Measurements from ENCODE around the gene ROGDI.

The ROGDI gene

GRCh38 chr16:4825196-4825595, 22.8 kb upstream of the ROGDI start:
- CTCF ChIA-PET, result no interaction called here
- no peak for DNase-seq (ENCODE audit: extremely low spot score)
- POLR2A ChIA-PET, result no interaction called here
- TF ChIP-seq ELF4 (IDR thresholded peaks at IDR 0.05), result no peak
- no peak for TF ChIP-seq FOXA1 (IDR thresholded peaks at IDR 0.05)
- TF ChIP-seq SP1 (IDR thresholded peaks at IDR 0.05), result no peak
- no peak for TF ChIP-seq ZNF384 (IDR thresholded peaks at IDR 0.05)
- TF ChIP-seq NFRKB (IDR thresholded peaks at IDR 0.05), result no peak
- no peak for TF ChIP-seq L3MBTL2 (conservative IDR thresholded peaks at IDR 0.05)
- no peak for TF ChIP-seq BHLHE40 (IDR thresholded peaks at IDR 0.05; ENCODE audit: borderline replicate concordance)
- TF ChIP-seq TARDBP (IDR thresholded peaks at IDR 0.05), result no peak
- TF ChIP-seq PKNOX1 (IDR thresholded peaks at IDR 0.05), result no peak
- no peak for TF ChIP-seq FOXK2 (IDR thresholded peaks at IDR 0.05)
- TF ChIP-seq SUZ12 (IDR thresholded peaks at IDR 0.05), result no peak
- TF ChIP-seq FOXM1 (IDR thresholded peaks at IDR 0.05; ENCODE audit: borderline replicate concordance), result no peak
- TF ChIP-seq ARNT (IDR thresholded peaks at IDR 0.05), result no peak
- no peak for TF ChIP-seq CTBP1 (IDR thresholded peaks at IDR 0.05; ENCODE audit: borderline replicate concordance)
- no peak for TF ChIP-seq LEF1 (IDR thresholded peaks at IDR 0.05; ENCODE audit: borderline replicate concordance)
- TF ChIP-seq HDGF (IDR thresholded peaks at IDR 0.05; ENCODE audit: borderline replicate concordance), result no peak

DNA sequence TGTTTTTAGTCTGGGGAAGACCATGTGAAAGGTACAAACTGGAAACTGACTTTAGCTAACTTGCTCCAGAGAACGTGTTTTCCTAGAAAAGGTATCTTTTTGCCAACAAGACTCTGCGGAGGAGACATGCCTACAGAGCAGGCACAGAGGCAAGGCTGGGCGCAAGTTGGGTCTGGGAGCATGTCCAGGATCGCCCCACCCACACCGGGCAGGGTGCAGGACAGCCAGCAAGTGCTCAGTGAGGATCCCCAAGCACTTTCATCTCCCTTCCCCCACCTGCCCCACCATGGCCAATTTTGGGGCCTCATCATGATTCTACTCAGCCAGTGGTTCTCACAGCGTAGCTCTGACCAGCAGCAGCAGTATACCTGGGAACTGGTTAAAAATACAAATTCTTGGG, 18.2 kb upstream of the ROGDI start:
- CTCF ChIA-PET, result no interaction called here
- POLR2A ChIA-PET, result no interaction called here
- no peak for TF ChIP-seq FOXA1 (IDR thresholded peaks at IDR 0.05)
- TF ChIP-seq SUZ12 (IDR thresholded peaks at IDR 0.05), result no peak
- TF ChIP-seq BHLHE40 (IDR thresholded peaks at IDR 0.05; ENCODE audit: borderline replicate concordance), result no peak
- TF ChIP-seq CTBP1 (IDR thresholded peaks at IDR 0.05; ENCODE audit: borderline replicate concordance), result no peak
- DNase-seq (ENCODE audit: extremely low spot score), result no peak

GRCh38 chr16:4814542-4815173, 12.2 kb upstream of the ROGDI start:
- ChIA-PET POLR2A (no interaction called here), CTCF (no interaction called here)
- TF ChIP-seq ARNT (IDR thresholded peaks at IDR 0.05) (no peak), PKNOX1 (IDR thresholded peaks at IDR 0.05) (no peak), BHLHE40 (IDR thresholded peaks at IDR 0.05; ENCODE audit: borderline replicate concordance) (no peak), LEF1 (IDR thresholded peaks at IDR 0.05; ENCODE audit: borderline replicate concordance) (no peak), SP1 (IDR thresholded peaks at IDR 0.05) (no peak), ELF4 (IDR thresholded peaks at IDR 0.05) (no peak), FOXA1 (IDR thresholded peaks at IDR 0.05) (no peak), CTBP1 (IDR thresholded peaks at IDR 0.05; ENCODE audit: borderline replicate concordance) (no peak), TARDBP (IDR thresholded peaks at IDR 0.05) (no peak), FOXK2 (IDR thresholded peaks at IDR 0.05) (no peak), FOXM1 (IDR thresholded peaks at IDR 0.05; ENCODE audit: borderline replicate concordance) (no peak), HDGF (IDR thresholded peaks at IDR 0.05; ENCODE audit: borderline replicate concordance) (no peak), NFRKB (IDR thresholded peaks at IDR 0.05) (no peak), L3MBTL2 (conservative IDR thresholded peaks at IDR 0.05) (no peak), SUZ12 (IDR thresholded peaks at IDR 0.05) (no peak), ZNF384 (IDR thresholded peaks at IDR 0.05) (no peak)
- no peak for DNase-seq (ENCODE audit: extremely low spot score)

DNA sequence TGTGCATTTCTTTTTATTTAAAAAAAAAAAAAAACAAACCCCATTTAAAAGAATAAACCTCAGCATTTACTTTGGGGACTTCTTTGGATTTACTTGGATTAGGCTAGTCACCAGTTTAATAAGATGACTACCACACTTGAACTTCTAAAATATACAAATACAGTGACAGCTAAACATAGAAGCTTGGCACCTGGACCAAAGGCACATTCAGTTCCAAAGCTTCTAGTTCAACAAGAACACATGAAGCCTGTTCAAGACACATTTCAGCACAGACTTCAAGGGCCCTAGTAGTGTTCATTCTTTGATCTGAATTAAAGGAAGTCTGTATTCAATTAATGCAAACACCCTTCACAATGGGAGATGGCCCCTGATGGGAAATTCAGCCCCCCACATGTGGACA, 11.6 kb upstream of the ROGDI start:
- POLR2A ChIA-PET, result no interaction called here
- CTCF ChIA-PET, result interaction anchor here (0.7 kb wide), 1 partner anchor 211 kb away, joined by 3 read pairs; no protein-coding TSS in a partner anchor
- no peak for DNase-seq (ENCODE audit: extremely low spot score)
- TF ChIP-seq FOXA1 (IDR thresholded peaks at IDR 0.05), result no peak
- TF ChIP-seq PKNOX1 (IDR thresholded peaks at IDR 0.05), result no peak
- no peak for TF ChIP-seq HDGF (IDR thresholded peaks at IDR 0.05; ENCODE audit: borderline replicate concordance)
- TF ChIP-seq SP1 (IDR thresholded peaks at IDR 0.05), result no peak
- TF ChIP-seq ZNF384 (IDR thresholded peaks at IDR 0.05), result no peak
- TF ChIP-seq FOXM1 (IDR thresholded peaks at IDR 0.05; ENCODE audit: borderline replicate concordance), result no peak
- no peak for TF ChIP-seq FOXK2 (IDR thresholded peaks at IDR 0.05)
- no peak for TF ChIP-seq BHLHE40 (IDR thresholded peaks at IDR 0.05; ENCODE audit: borderline replicate concordance)
- TF ChIP-seq L3MBTL2 (conservative IDR thresholded peaks at IDR 0.05), result no peak
- TF ChIP-seq ELF4 (IDR thresholded peaks at IDR 0.05), result no peak
- TF ChIP-seq ARNT (IDR thresholded peaks at IDR 0.05), result no peak
- no peak for TF ChIP-seq LEF1 (IDR thresholded peaks at IDR 0.05; ENCODE audit: borderline replicate concordance)
- TF ChIP-seq SUZ12 (IDR thresholded peaks at IDR 0.05), result no peak
- no peak for TF ChIP-seq TARDBP (IDR thresholded peaks at IDR 0.05)
- TF ChIP-seq NFRKB (IDR thresholded peaks at IDR 0.05), result no peak
- no peak for TF ChIP-seq CTBP1 (IDR thresholded peaks at IDR 0.05; ENCODE audit: borderline replicate concordance)

GRCh38 chr16:4813251-4814003, 11.0 kb upstream of the ROGDI start:
- TF ChIP-seq CTBP1 (IDR thresholded peaks at IDR 0.05; ENCODE audit: borderline replicate concordance), result no peak
- no peak for TF ChIP-seq FOXK2 (IDR thresholded peaks at IDR 0.05)
- no peak for TF ChIP-seq LEF1 (IDR thresholded peaks at IDR 0.05; ENCODE audit: borderline replicate concordance)
- TF ChIP-seq L3MBTL2 (conservative IDR thresholded peaks at IDR 0.05), result no peak
- TF ChIP-seq ARNT (IDR thresholded peaks at IDR 0.05), result no peak
- no peak for TF ChIP-seq FOXA1 (IDR thresholded peaks at IDR 0.05)
- TF ChIP-seq HDGF (IDR thresholded peaks at IDR 0.05; ENCODE audit: borderline replicate concordance), result no peak
- TF ChIP-seq PKNOX1 (IDR thresholded peaks at IDR 0.05), result no peak
- TF ChIP-seq ZNF384 (IDR thresholded peaks at IDR 0.05), result no peak
- no peak for TF ChIP-seq FOXM1 (IDR thresholded peaks at IDR 0.05; ENCODE audit: borderline replicate concordance)
- no peak for TF ChIP-seq NFRKB (IDR thresholded peaks at IDR 0.05)
- TF ChIP-seq TARDBP (IDR thresholded peaks at IDR 0.05), result no peak
- no peak for TF ChIP-seq ELF4 (IDR thresholded peaks at IDR 0.05)
- no peak for TF ChIP-seq SUZ12 (IDR thresholded peaks at IDR 0.05)
- TF ChIP-seq SP1 (IDR thresholded peaks at IDR 0.05), result no peak
- TF ChIP-seq BHLHE40 (IDR thresholded peaks at IDR 0.05; ENCODE audit: borderline replicate concordance), result no peak
- no peak for DNase-seq (ENCODE audit: extremely low spot score)
- POLR2A ChIA-PET, result no interaction called here
- CTCF ChIA-PET, result interaction anchor here (0.7 kb wide), 1 partner anchor 211 kb away, joined by 3 read pairs; no protein-coding TSS in a partner anchor
